NCI-H1092 (cell line): ENCODE data around the gene PPT2.
"Not testable (repeated sequence)": the region's sequence is repeated elsewhere in the genome, so short reads cannot be mapped to it uniquely, and the experiment has no call there.

ENCODE experiments used
- DNase-seq: peaks from one replicate; lab custom pipeline; 2025; lab: John Stamatoyannopoulos, UW

Gene PPT2

GRCh38 chr6:32127717-32128592 is 26.0 kb upstream of the PPT2 start, which contains the start of gene ATF6B:
Gene ATF6B (minus strand): TSS chr6:32128246. CDS start chr6:32128207, 39 bp downstream.
- DNase-seq: peak; percentile 95

- no peak for DNase-seq
These were observed 25.1 kb upstream of the PPT2 start for GRCh38 chr6:32128751-32129296.

GRCh38 chr6:32129297-32130088 is 24.4 kb upstream of the PPT2 start:
- peak; percentile 57 for DNase-seq

GRCh38 chr6:32131439-32131948 is 22.4 kb upstream of the PPT2 start:
- DNase-seq: no peak

- no peak for DNase-seq
These were observed 21.8 kb upstream of the PPT2 start for GRCh38 chr6:32132110-32132509.

- no peak for DNase-seq
These were observed 20.2 kb upstream of the PPT2 start for GRCh38 chr6:32133786-32134185.

- no peak for DNase-seq
These were observed 16.5 kb upstream of the PPT2 start for GRCh38 chr6:32137454-32137853.

GRCh38 chr6:32139590-32139989 is 14.4 kb upstream of the PPT2 start:
- no peak for DNase-seq

- no peak for DNase-seq
These were observed 13.4 kb upstream of the PPT2 start for GRCh38 chr6:32140420-32141046.

- DNase-seq: not testable (repeated sequence)
These were observed 9.7 kb upstream of the PPT2 start for GRCh38 chr6:32144238-32144637.

- DNase-seq: no peak
These were observed 7.7 kb upstream of the PPT2 start for GRCh38 chr6:32146287-32146686.

- DNase-seq: no peak
These were observed 7.3 kb upstream of the PPT2 start for GRCh38 chr6:32146687-32147086.

GRCh38 chr6:32147401-32148132 is 6.4 kb upstream of the PPT2 start:
- no peak for DNase-seq

GRCh38 chr6:32148289-32149091 is 5.5 kb upstream of the PPT2 start:
- DNase-seq: no peak

GRCh38 chr6:32149092-32149755 is 4.7 kb upstream of the PPT2 start:
- DNase-seq: no peak

- no peak for DNase-seq
These were observed 3.7 kb upstream of the PPT2 start for GRCh38 chr6:32149932-32150870.

- no peak for DNase-seq
These were observed 2.6 kb upstream of the PPT2 start for GRCh38 chr6:32151181-32151862.
